Measurements from ENCODE around the gene SH3D19.
"Not testable (repeated sequence)": the region's sequence is repeated elsewhere in the genome, so short reads cannot be mapped to it uniquely, and the experiment has no call there.

The SH3D19 gene

GRCh38 chr4:151322161-151322560, 3.2 kb downstream of the SH3D19 start:
- H2BK5ac ChIP-seq (ENCODE audit: low read depth, low read length, poor library complexity); H3K23ac ChIP-seq (ENCODE audit: low read length); DNase-seq; H3K4me2 ChIP-seq (ENCODE audit: low read length); H3K4me3 ChIP-seq (ENCODE audit: low read depth, low read length); H4K8ac ChIP-seq (ENCODE audit: low read depth, low read length); H3K27me3 ChIP-seq (ENCODE audit: insufficient read depth, low read length); H3K79me2 ChIP-seq (ENCODE audit: control insufficient read depth, insufficient read depth, low read length, poor library complexity); H3K9ac ChIP-seq (ENCODE audit: low read length); H2BK12ac ChIP-seq (ENCODE audit: low read length); H2AK5ac ChIP-seq (ENCODE audit: low read length); H3K4ac ChIP-seq (ENCODE audit: low read depth, low read length); H3K27ac ChIP-seq (ENCODE audit: low read depth, low read length); H3K4me1 ChIP-seq (ENCODE audit: control insufficient read depth in 1 of 2, insufficient read depth in 2 of 2, low read length in 2 of 2); H3K9me3 ChIP-seq (ENCODE audit: insufficient read depth, low read depth, low read length); H2AFZ ChIP-seq (ENCODE audit: insufficient read depth, low read length, poor library complexity); H2BK120ac ChIP-seq (ENCODE audit: insufficient read depth, low read length, poor library complexity); H4K12ac ChIP-seq (ENCODE audit: low read depth, low read length); H4K91ac ChIP-seq (ENCODE audit: low read depth, low read length); H3K36me3 ChIP-seq (ENCODE audit: control insufficient read depth in 1 of 2, insufficient read depth in 2 of 2, low read length in 2 of 2); H3K18ac ChIP-seq (ENCODE audit: low read length); H3K14ac ChIP-seq (ENCODE audit: low read length): not testable (repeated sequence)
- no CpG with 5 or more reads among the region's 4 CpGs for WGBS (ENCODE audit: extremely low coverage, insufficient coverage, insufficient read length)
- peaks cover 12% of the 10 kb centered on the region for H3K79me1 ChIP-seq (ENCODE audit: low read length)

GRCh38 chr4:151321586-151321985, 3.8 kb downstream of the SH3D19 start:
- Histone ChIP-seq H3K27ac (ENCODE audit: low read depth, low read length) (no peak overlapping the region), H4K8ac (ENCODE audit: low read depth, low read length) (no peak overlapping the region), H2AK5ac (ENCODE audit: low read length) (no peak overlapping the region), H4K12ac (ENCODE audit: low read depth, low read length) (no peak overlapping the region), H3K9ac (ENCODE audit: low read length) (no peak overlapping the region), H2BK12ac (ENCODE audit: low read length) (no peak overlapping the region), H2BK5ac (ENCODE audit: low read depth, low read length, poor library complexity) (no peak overlapping the region), H4K91ac (ENCODE audit: low read depth, low read length) (no peak overlapping the region), H3K4me3 (ENCODE audit: low read depth, low read length) (no peak overlapping the region), H3K4ac (ENCODE audit: low read depth, low read length) (no peak overlapping the region), H3K23ac (ENCODE audit: low read length) (no peak overlapping the region), H3K4me1 (ENCODE audit: control insufficient read depth in 1 of 2, insufficient read depth in 2 of 2, low read length in 2 of 2) (peaks cover 0 to 6% of the 10 kb centered on the region in 2 experiments), H2BK120ac (ENCODE audit: insufficient read depth, low read length, poor library complexity) (no peak overlapping the region), H3K27me3 (ENCODE audit: insufficient read depth, low read length) (no peaks in the 10 kb centered on the region), H3K79me2 (ENCODE audit: control insufficient read depth, insufficient read depth, low read length, poor library complexity) (peaks cover 7% of the 10 kb centered on the region), H3K79me1 (ENCODE audit: low read length) (peaks cover 12% of the 10 kb centered on the region), H3K14ac (ENCODE audit: low read length) (no peak overlapping the region), H3K4me2 (ENCODE audit: low read length) (no peak overlapping the region), H3K9me3 (ENCODE audit: insufficient read depth, low read depth, low read length) (no peaks in the 10 kb centered on the region), H2AFZ (ENCODE audit: insufficient read depth, low read length, poor library complexity) (no peak overlapping the region), H3K36me3 (ENCODE audit: control insufficient read depth in 1 of 2, insufficient read depth in 2 of 2, low read length in 2 of 2) (no peaks in the 10 kb centered on the region), H3K18ac (ENCODE audit: low read length) (no peak overlapping the region)
- WGBS (ENCODE audit: extremely low coverage, insufficient coverage, insufficient read length): no CpG with 5 or more reads among the region's 1 CpG
- DNase-seq: peak in 1 of 2 donors; percentile 38

- Histone ChIP-seq H4K91ac (ENCODE audit: low read depth, low read length) (no peak overlapping the region), H3K27me3 (ENCODE audit: insufficient read depth, low read length) (no peaks in the 10 kb centered on the region)
- no CpG with 5 or more reads among the region's 1 CpG for WGBS (ENCODE audit: extremely low coverage, insufficient coverage, insufficient read length)
These were observed 5.9 kb downstream of the SH3D19 start for GRCh38 chr4:151319490-151319889.

GRCh38 chr4:151318307-151319006, 6.9 kb downstream of the SH3D19 start:
- Histone ChIP-seq H4K8ac (ENCODE audit: low read depth, low read length) (no peak overlapping the region), H3K27ac (ENCODE audit: low read depth, low read length) (no peak overlapping the region), H2BK5ac (ENCODE audit: low read depth, low read length, poor library complexity) (no peak overlapping the region), H3K23ac (ENCODE audit: low read length) (no peak overlapping the region), H4K12ac (ENCODE audit: low read depth, low read length) (no peak overlapping the region), H2BK120ac (ENCODE audit: insufficient read depth, low read length, poor library complexity) (no peak overlapping the region), H2BK12ac (ENCODE audit: low read length) (no peak overlapping the region), H3K9ac (ENCODE audit: low read length) (no peak overlapping the region), H3K27me3 (ENCODE audit: insufficient read depth, low read length) (no peaks in the 10 kb centered on the region), H3K36me3 (ENCODE audit: control insufficient read depth in 1 of 2, insufficient read depth in 2 of 2, low read length in 2 of 2) (no peaks in the 10 kb centered on the region), H3K79me1 (ENCODE audit: low read length) (peaks cover 2% of the 10 kb centered on the region), H3K79me2 (ENCODE audit: control insufficient read depth, insufficient read depth, low read length, poor library complexity) (no peaks in the 10 kb centered on the region), H3K4me3 (ENCODE audit: low read depth, low read length) (no peak overlapping the region), H3K4ac (ENCODE audit: low read depth, low read length) (no peak overlapping the region), H3K4me2 (ENCODE audit: low read length) (no peak overlapping the region), H2AFZ (ENCODE audit: insufficient read depth, low read length, poor library complexity) (no peak overlapping the region), H3K9me3 (ENCODE audit: insufficient read depth, low read depth, low read length) (no peaks in the 10 kb centered on the region), H4K91ac (ENCODE audit: low read depth, low read length) (no peak overlapping the region), H3K14ac (ENCODE audit: low read length) (no peak overlapping the region), H2AK5ac (ENCODE audit: low read length) (no peak overlapping the region), H3K4me1 (ENCODE audit: control insufficient read depth in 1 of 2, insufficient read depth in 2 of 2, low read length in 2 of 2) (peaks cover 0 to 16% of the 10 kb centered on the region in 2 experiments), H3K18ac (ENCODE audit: low read length) (no peak overlapping the region)
- no peak for DNase-seq
- no CpG with 5 or more reads among the region's 1 CpG for WGBS (ENCODE audit: extremely low coverage, insufficient coverage, insufficient read length)

More at GRCh38 chr4:151319490-151319889, 5.9 kb downstream of the SH3D19 start:
- H3K23ac ChIP-seq (ENCODE audit: low read length): no peak overlapping the region
- no peak overlapping the region for H3K4me2 ChIP-seq (ENCODE audit: low read length)
- H4K12ac ChIP-seq (ENCODE audit: low read depth, low read length): no peak overlapping the region
- H3K4me3 ChIP-seq (ENCODE audit: low read depth, low read length): no peak overlapping the region
- H3K9me3 ChIP-seq (ENCODE audit: insufficient read depth, low read depth, low read length): no peaks in the 10 kb centered on the region
- H3K14ac ChIP-seq (ENCODE audit: low read length): no peak overlapping the region
- no peak overlapping the region for H3K9ac ChIP-seq (ENCODE audit: low read length)
- peaks cover 2% of the 10 kb centered on the region for H3K79me2 ChIP-seq (ENCODE audit: control insufficient read depth, insufficient read depth, low read length, poor library complexity)
- H3K4me1 ChIP-seq (ENCODE audit: control insufficient read depth in 1 of 2, insufficient read depth in 2 of 2, low read length in 2 of 2): peaks cover 0 to 15% of the 10 kb centered on the region in 2 experiments
- H3K79me1 ChIP-seq (ENCODE audit: low read length): peaks cover 5% of the 10 kb centered on the region
- no peak overlapping the region for H3K27ac ChIP-seq (ENCODE audit: low read depth, low read length)
- no peak overlapping the region for H3K4ac ChIP-seq (ENCODE audit: low read depth, low read length)
- no peak for DNase-seq
- no peak overlapping the region for H2BK5ac ChIP-seq (ENCODE audit: low read depth, low read length, poor library complexity)
- H4K8ac ChIP-seq (ENCODE audit: low read depth, low read length): no peak overlapping the region
- H2BK120ac ChIP-seq (ENCODE audit: insufficient read depth, low read length, poor library complexity): no peak overlapping the region
- H2AFZ ChIP-seq (ENCODE audit: insufficient read depth, low read length, poor library complexity): no peak overlapping the region
- H2BK12ac ChIP-seq (ENCODE audit: low read length): no peak overlapping the region
- no peak overlapping the region for H2AK5ac ChIP-seq (ENCODE audit: low read length)
- H3K18ac ChIP-seq (ENCODE audit: low read length): no peak overlapping the region
- H3K36me3 ChIP-seq (ENCODE audit: control insufficient read depth in 1 of 2, insufficient read depth in 2 of 2, low read length in 2 of 2): no peaks in the 10 kb centered on the region

All from trophoblast cell (in vitro differentiated cells and primary cell).